Cardiac atrium fibroblast (primary cell): ENCODE results near the gene CCNG2. TPM values are rescaled to one million over a fixed set of nuclear protein-coding genes. Genes with fewer than 3 reads are reported as not detected.

Experiments used
- total RNA-seq: library from RNA; depleted of rRNA; stranded (reverse); fragments of >200 nt; gene quantifications from 2 replicates; pipeline ENCODE4 v1.2.3, GENCODE V29; 2015

The CCNG2 gene, protein sequence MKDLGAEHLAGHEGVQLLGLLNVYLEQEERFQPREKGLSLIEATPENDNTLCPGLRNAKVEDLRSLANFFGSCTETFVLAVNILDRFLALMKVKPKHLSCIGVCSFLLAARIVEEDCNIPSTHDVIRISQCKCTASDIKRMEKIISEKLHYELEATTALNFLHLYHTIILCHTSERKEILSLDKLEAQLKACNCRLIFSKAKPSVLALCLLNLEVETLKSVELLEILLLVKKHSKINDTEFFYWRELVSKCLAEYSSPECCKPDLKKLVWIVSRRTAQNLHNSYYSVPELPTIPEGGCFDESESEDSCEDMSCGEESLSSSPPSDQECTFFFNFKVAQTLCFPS
- total RNA-seq, result 11.2 and 22.7 TPM in 2 replicates

DNA sequence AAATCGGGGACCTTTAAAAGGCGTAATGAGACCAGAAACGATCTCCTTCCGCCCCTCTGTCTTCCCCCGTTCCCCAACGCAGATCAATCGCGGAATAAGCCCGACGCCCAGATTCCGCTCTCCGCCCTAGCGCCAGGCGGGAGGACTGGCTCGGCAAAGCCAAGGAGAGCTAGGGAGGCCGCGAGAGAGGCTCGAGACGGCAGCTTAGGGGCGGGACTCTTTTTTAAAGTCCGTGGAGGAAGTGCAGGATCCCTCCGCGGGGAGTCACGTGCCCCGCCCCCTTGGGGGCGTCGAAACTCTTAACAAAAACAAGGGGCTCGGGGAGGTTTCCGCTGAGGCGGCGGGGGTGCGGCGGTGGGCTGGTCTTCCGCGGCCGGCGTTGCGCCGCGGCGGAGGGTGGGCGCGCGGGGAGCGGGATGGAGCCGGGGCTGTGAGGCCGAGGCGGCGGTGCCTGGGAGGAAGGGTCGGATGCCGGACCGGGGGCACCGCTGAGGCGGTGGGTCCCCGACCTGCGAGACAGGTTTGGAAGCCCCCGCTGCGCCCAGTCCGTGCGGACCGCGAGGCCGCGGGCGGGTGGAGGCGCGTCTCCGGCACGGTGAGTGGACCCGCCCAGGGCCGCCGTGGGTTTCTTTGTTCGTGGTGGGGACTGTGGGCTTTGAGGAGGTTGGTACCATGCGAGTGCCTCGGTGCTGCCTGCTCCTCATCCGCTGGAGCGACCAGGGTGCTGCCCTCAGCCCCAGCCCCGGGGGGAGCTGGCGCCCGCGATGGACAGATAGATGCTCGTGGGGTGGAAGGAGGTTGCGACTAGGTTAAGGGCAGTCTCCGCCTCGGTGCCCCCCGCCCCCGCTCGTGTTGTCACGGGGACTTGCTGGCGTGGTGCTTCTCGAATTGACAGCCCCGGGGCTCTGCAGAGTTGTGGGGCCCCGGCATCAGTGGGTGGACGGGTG is at the start of gene CCNG2:
Gene CCNG2 (plus strand): TSS at position 296 of the 947 bp plus-strand sequence. CDS start 1,326 bp downstream, outside the sequence.

Other genes starting within 250 kb of the CCNG2 start
- 132 and 160 TPM in 2 replicates for gene SEPTIN11, start 207.5 kb upstream of the CCNG2 start, total RNA-seq
- 108 and 186 TPM in 2 replicates for gene CCNI, start 81.2 kb upstream of the CCNG2 start, total RNA-seq